Measurements from ENCODE around the gene FSHB.
"Not testable (repeated sequence)": the region's sequence is repeated elsewhere in the genome, so short reads cannot be mapped to it uniquely, and the experiment has no call there.

FSHB gene

GRCh38 chr11:30230714-30231113, at the start of gene FSHB:
Gene FSHB, plus strand, starts transcription at chr11:30231014. Its CDS starts 889 bp downstream, at chr11:30231903.
- TF ChIP-seq CTCF (IDR thresholded peaks at IDR 0.05; ENCODE audit: low read depth, low read length): no peak
- H3K4me3 ChIP-seq (ENCODE audit: low read depth, low read length): no peak within 1 kb of the TSS

- TF ChIP-seq CTCF (IDR thresholded peaks at IDR 0.05; ENCODE audit: low read depth, low read length): no peak
These were observed 44.1 kb upstream of the FSHB start for GRCh38 chr11:30186748-30187147.

GRCh38 chr11:30192620-30193019, 38.2 kb upstream of the FSHB start:
- H3K4me3 ChIP-seq (ENCODE audit: low read depth, low read length): no peak overlapping the region
- TF ChIP-seq CTCF (IDR thresholded peaks at IDR 0.05; ENCODE audit: low read depth, low read length): no peak

More at GRCh38 chr11:30186748-30187147, 44.1 kb upstream of the FSHB start:
- no peak overlapping the region for H3K4me3 ChIP-seq (ENCODE audit: low read depth, low read length)

GRCh38 chr11:30196400-30197206, 34.2 kb upstream of the FSHB start:
- peak; percentile 45 for TF ChIP-seq CTCF (IDR thresholded peaks at IDR 0.05; ENCODE audit: low read depth, low read length)
- H3K4me3 ChIP-seq (ENCODE audit: low read depth, low read length): no peak overlapping the region

- no peak overlapping the region for H3K4me3 ChIP-seq (ENCODE audit: low read depth, low read length)
- no peak for TF ChIP-seq CTCF (IDR thresholded peaks at IDR 0.05; ENCODE audit: low read depth, low read length)
These were observed 32.9 kb upstream of the FSHB start for GRCh38 chr11:30197869-30198268.

GRCh38 chr11:30202989-30203388, 27.8 kb upstream of the FSHB start:
- H3K4me3 ChIP-seq (ENCODE audit: low read depth, low read length): not testable (repeated sequence)

GRCh38 chr11:30203850-30204249, 27.0 kb upstream of the FSHB start:
- no peak for TF ChIP-seq CTCF (IDR thresholded peaks at IDR 0.05; ENCODE audit: low read depth, low read length)

More at GRCh38 chr11:30203850-30204249, 27.0 kb upstream of the FSHB start:
- no peak overlapping the region for H3K4me3 ChIP-seq (ENCODE audit: low read depth, low read length)
